ENCODE data around the gene PBX4.

PBX4 gene

DNA sequence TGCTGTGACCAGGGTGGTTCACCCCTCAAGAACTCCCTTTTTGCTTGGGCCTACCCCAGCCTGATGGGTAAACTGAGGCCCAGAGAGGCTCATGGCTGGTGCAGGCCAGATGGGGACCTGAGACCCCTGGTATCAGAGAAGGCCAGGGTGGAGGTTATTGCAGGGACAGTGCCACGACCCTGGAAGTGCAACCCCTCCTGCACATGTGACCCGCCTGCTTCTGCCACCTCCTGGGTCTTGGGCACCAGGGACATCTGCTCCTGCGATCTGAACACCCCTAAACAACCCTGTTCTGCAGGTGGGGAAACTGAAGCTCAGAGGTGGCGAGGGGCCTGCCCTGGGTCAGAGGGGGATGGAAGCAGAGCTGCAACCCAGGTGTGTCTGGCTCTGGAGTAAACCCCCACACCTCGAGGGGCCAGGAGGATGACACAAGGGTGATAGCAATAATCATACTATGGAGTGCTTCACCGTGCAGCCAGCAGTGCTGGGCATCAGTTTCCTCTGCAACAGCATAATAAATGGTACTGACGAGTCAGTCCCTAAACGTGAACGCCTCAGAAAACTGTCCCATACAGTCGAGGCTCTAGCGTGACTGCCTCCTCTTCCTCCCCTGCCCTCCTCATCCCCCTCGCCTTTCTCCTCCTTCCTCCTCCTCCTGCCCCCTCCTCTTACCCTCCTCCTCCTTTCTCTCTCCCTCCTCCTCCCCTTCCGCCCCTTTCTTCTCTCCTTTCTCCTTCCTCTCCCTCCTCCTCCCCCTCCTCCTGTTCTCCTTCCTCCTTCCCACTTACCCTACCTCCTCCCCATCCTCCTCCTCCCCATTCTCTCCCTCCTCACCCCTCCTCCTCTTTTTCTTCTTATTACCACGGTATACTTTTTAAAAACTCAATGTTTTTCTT is 85.4 kb downstream of the PBX4 start:
- peaks cover 8% of the 10 kb centered on the region for H3K36me3 ChIP-seq (ENCODE audit: insufficient read depth, low read length)
- peaks cover 18% of the 10 kb centered on the region for H3K4me1 ChIP-seq (ENCODE audit: control insufficient read depth, insufficient read depth, low read length)
- no peak overlapping the region for H3K4me3 ChIP-seq (ENCODE audit: low read length)
- peaks cover 7% of the 10 kb centered on the region for H3K27me3 ChIP-seq (ENCODE audit: control insufficient read depth, insufficient read depth, low read length)
- H3K9me3 ChIP-seq (replicated peaks; ENCODE audit: low read length): no peaks in the 10 kb centered on the region
- H3K4me2 ChIP-seq (ENCODE audit: low read length): no peak overlapping the region
- no peak overlapping the region for H3K9ac ChIP-seq (ENCODE audit: low read depth, low read length)

- Histone ChIP-seq H3K4me1 (ENCODE audit: control insufficient read depth, insufficient read depth, low read length) (peaks cover 12% of the 10 kb centered on the region), H3K4me2 (ENCODE audit: low read length) (peak overlapping the region; percentile 42), H3K4me3 (ENCODE audit: low read length) (no peak overlapping the region), H3K36me3 (ENCODE audit: insufficient read depth, low read length) (peaks cover 16% of the 10 kb centered on the region), H3K27me3 (ENCODE audit: control insufficient read depth, insufficient read depth, low read length) (no peaks in the 10 kb centered on the region), H3K9ac (ENCODE audit: low read depth, low read length) (no peak overlapping the region), H3K9me3 (replicated peaks; ENCODE audit: low read length) (no peaks in the 10 kb centered on the region)
Measured at GRCh38 chr19:19531951-19532805, 86.3 kb downstream of the PBX4 start.

GRCh38 chr19:19530889-19531288 is 87.6 kb downstream of the PBX4 start:
- Histone ChIP-seq H3K9me3 (replicated peaks; ENCODE audit: low read length) (no peaks in the 10 kb centered on the region), H3K4me2 (ENCODE audit: low read length) (no peak overlapping the region), H3K4me3 (ENCODE audit: low read length) (no peak overlapping the region), H3K36me3 (ENCODE audit: insufficient read depth, low read length) (peaks cover 26% of the 10 kb centered on the region), H3K9ac (ENCODE audit: low read depth, low read length) (no peak overlapping the region), H3K4me1 (ENCODE audit: control insufficient read depth, insufficient read depth, low read length) (peaks cover 12% of the 10 kb centered on the region), H3K27me3 (ENCODE audit: control insufficient read depth, insufficient read depth, low read length) (no peaks in the 10 kb centered on the region)

- Histone ChIP-seq H3K27me3 (ENCODE audit: control insufficient read depth, insufficient read depth, low read length) (no peaks in the 10 kb centered on the region), H3K4me2 (ENCODE audit: low read length) (no peak overlapping the region), H3K36me3 (ENCODE audit: insufficient read depth, low read length) (peaks cover 26% of the 10 kb centered on the region), H3K9ac (ENCODE audit: low read depth, low read length) (no peak overlapping the region), H3K4me3 (ENCODE audit: low read length) (no peak overlapping the region), H3K9me3 (replicated peaks; ENCODE audit: low read length) (no peaks in the 10 kb centered on the region), H3K4me1 (ENCODE audit: control insufficient read depth, insufficient read depth, low read length) (peaks cover 12% of the 10 kb centered on the region)
Measured at GRCh38 chr19:19530423-19530804, 88.1 kb downstream of the PBX4 start.

DNA sequence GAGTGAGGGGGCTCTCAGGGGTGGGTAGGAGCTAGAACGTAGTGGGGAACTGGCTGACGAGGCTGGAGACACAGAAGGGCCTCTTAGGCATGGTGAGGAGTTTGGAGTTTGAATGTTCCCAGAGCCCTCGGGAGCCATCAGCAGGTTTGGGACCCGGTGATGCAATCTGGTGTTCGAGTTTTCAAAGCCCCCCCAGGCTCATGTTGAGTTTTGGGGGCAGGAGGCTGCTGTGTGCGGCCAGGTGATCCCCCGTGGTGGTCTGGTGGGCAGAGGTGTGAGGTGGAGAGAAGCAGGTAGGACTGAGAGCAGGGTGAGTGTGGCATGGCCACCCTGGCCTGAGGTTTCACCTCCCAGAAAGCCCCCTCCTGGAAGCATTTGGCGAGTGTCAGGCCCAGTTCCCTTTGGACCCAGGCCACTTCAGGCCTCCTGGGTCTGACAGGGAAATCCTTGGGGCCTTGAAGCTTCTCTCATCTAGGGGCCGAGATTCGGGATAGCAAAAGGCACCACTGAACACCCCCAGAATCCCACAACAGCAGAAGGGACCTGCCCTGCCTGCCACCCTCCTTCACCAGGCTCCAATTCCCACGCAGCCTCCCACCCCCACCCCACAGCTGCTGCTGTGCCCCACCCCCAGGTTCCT is 88.6 kb downstream of the PBX4 start:
- Histone ChIP-seq H3K4me1 (ENCODE audit: control insufficient read depth, insufficient read depth, low read length) (peaks cover 12% of the 10 kb centered on the region), H3K9ac (ENCODE audit: low read depth, low read length) (no peak overlapping the region), H3K4me2 (ENCODE audit: low read length) (no peak overlapping the region), H3K36me3 (ENCODE audit: insufficient read depth, low read length) (peaks cover 28% of the 10 kb centered on the region), H3K4me3 (ENCODE audit: low read length) (no peak overlapping the region), H3K9me3 (replicated peaks; ENCODE audit: low read length) (no peaks in the 10 kb centered on the region), H3K27me3 (ENCODE audit: control insufficient read depth, insufficient read depth, low read length) (no peaks in the 10 kb centered on the region)

GRCh38 chr19:19528721-19529490 is 89.6 kb downstream of the PBX4 start, which contains the start of gene YJEFN3:
TSS of gene YJEFN3 (plus strand) at chr19:19528911. CDS start at chr19:19528933, 22 bp downstream.
- Histone ChIP-seq H3K4me1 (ENCODE audit: control insufficient read depth, insufficient read depth, low read length) (peaks cover 12% of the 10 kb centered on the region), H3K27me3 (ENCODE audit: control insufficient read depth, insufficient read depth, low read length) (no peaks in the 10 kb centered on the region), H3K9me3 (replicated peaks; ENCODE audit: low read length) (no peaks in the 10 kb centered on the region), H3K36me3 (ENCODE audit: insufficient read depth, low read length) (peaks cover 30% of the 10 kb centered on the region), H3K4me2 (ENCODE audit: low read length) (no peak within 1 kb of the TSS), H3K4me3 (ENCODE audit: low read length) (no peak within 1 kb of the TSS), H3K9ac (ENCODE audit: low read depth, low read length) (no peak within 1 kb of the TSS)

- H3K4me2 ChIP-seq (ENCODE audit: low read length): no peak overlapping the region
- H3K9me3 ChIP-seq (replicated peaks; ENCODE audit: low read length): no peaks in the 10 kb centered on the region
- peaks cover 12% of the 10 kb centered on the region for H3K4me1 ChIP-seq (ENCODE audit: control insufficient read depth, insufficient read depth, low read length)
- H3K27me3 ChIP-seq (ENCODE audit: control insufficient read depth, insufficient read depth, low read length): no peaks in the 10 kb centered on the region
- no peak overlapping the region for H3K9ac ChIP-seq (ENCODE audit: low read depth, low read length)
- peaks cover 30% of the 10 kb centered on the region for H3K36me3 ChIP-seq (ENCODE audit: insufficient read depth, low read length)
- H3K4me3 ChIP-seq (ENCODE audit: low read length): no peak overlapping the region
Measured at GRCh38 chr19:19527674-19528625, 90.5 kb downstream of the PBX4 start.

GRCh38 chr19:19527371-19527656 is 91.2 kb downstream of the PBX4 start:
- Histone ChIP-seq H3K27me3 (ENCODE audit: control insufficient read depth, insufficient read depth, low read length) (no peaks in the 10 kb centered on the region), H3K4me2 (ENCODE audit: low read length) (no peak overlapping the region), H3K4me3 (ENCODE audit: low read length) (no peak overlapping the region), H3K9me3 (replicated peaks; ENCODE audit: low read length) (no peaks in the 10 kb centered on the region), H3K9ac (ENCODE audit: low read depth, low read length) (no peak overlapping the region), H3K36me3 (ENCODE audit: insufficient read depth, low read length) (peaks cover 30% of the 10 kb centered on the region), H3K4me1 (ENCODE audit: control insufficient read depth, insufficient read depth, low read length) (peaks cover 12% of the 10 kb centered on the region)

- no peaks in the 10 kb centered on the region for H3K27me3 ChIP-seq (ENCODE audit: control insufficient read depth, insufficient read depth, low read length)
- H3K4me1 ChIP-seq (ENCODE audit: control insufficient read depth, insufficient read depth, low read length): peaks cover 10% of the 10 kb centered on the region
- H3K4me3 ChIP-seq (ENCODE audit: low read length): no peak overlapping the region
- peaks cover 30% of the 10 kb centered on the region for H3K36me3 ChIP-seq (ENCODE audit: insufficient read depth, low read length)
- H3K9me3 ChIP-seq (replicated peaks; ENCODE audit: low read length): no peaks in the 10 kb centered on the region
- no peak overlapping the region for H3K9ac ChIP-seq (ENCODE audit: low read depth, low read length)
- H3K4me2 ChIP-seq (ENCODE audit: low read length): no peak overlapping the region
Measured at GRCh38 chr19:19526581-19527370, 91.7 kb downstream of the PBX4 start.
